Panc1 (cell line): Measurements from ENCODE around the gene NKAIN2. TPM values are rescaled to one million over a fixed set of nuclear protein-coding genes. Genes with fewer than 3 reads are reported as not detected.

ENCODE experiments used
- ATAC-seq: fragments of 200-7000 bp; cut with Tn5 transposase; 2 replicates; pipeline ENCODE4 v1.9.1; 2020; ENCODE audit warnings: mild to moderate bottlenecking, moderate library complexity
- BruUV-seq: library from RNA; stranded (reverse); fragments of 400-500 nt; replicated peaks from 2 replicates; lab custom pipeline; 2021; lab: Mats Ljungman, UMichigan
- CTCF ChIA-PET: fragments of 300-600 bp; sonication (Branson Sonifier 250); formaldehyde crosslinking; loops from one replicate; lab custom pipeline; 2022; ENCODE audit warnings: antibody characterized with exemption; lab: Charles Lee
- POLR2A ChIA-PET: fragments of 300-600 bp; sonication (Branson Sonifier 250); formaldehyde crosslinking; loops from one replicate; lab custom pipeline; 2022; ENCODE audit warnings: antibody characterized with exemption; lab: Charles Lee
- DNase-seq: peaks from one replicate; pipeline ENCODE4 v3.0.0-alpha.2; 2010; ENCODE audit warnings: low read depth, low spot score
- H3K27ac ChIP-seq: 2 replicates; pipeline ENCODE4 v1.5.1; 2011; ENCODE audit warnings: mild to moderate bottlenecking, low read length, inconsistent platforms
- H3K27me3 ChIP-seq: fragments of 200-500 bp; sonication (Bioruptor generic); 2 replicates; pipeline ENCODE4 v1.6.0; 2014; ENCODE audit warnings: low read length, inconsistent platforms; ENCODE audit not compliant: control insufficient read depth, insufficient read depth
- H3K36me3 ChIP-seq: fragments of 200-500 bp; sonication (Bioruptor generic); 2 replicates; pipeline ENCODE4 v1.5.1; 2014; ENCODE audit warnings: inconsistent platforms, mild to moderate bottlenecking, low read length, moderate library complexity; ENCODE audit not compliant: control insufficient read depth, insufficient read depth
- H3K4me1 ChIP-seq: 2 replicates; pipeline ENCODE4 v1.5.1; 2011; ENCODE audit warnings: inconsistent platforms, mild to moderate bottlenecking, low read length, moderate library complexity; ENCODE audit not compliant: control insufficient read depth, insufficient read depth
- H3K4me3 ChIP-seq, 2 experiments: 2 replicates each; pipeline ENCODE4 v1.5.1; 2011 to 2012; ENCODE audit warnings: low read depth in 2 of 2, low read length in 2 of 2, mild to moderate bottlenecking in 2 of 2, inconsistent platforms in 1 of 2, moderate library complexity in 1 of 2
- H3K9me3 ChIP-seq: fragments of 200-500 bp; sonication (Bioruptor generic); 2 replicates; pipeline ENCODE4 v1.5.1; 2014; ENCODE audit warnings: low read depth, mild to moderate bottlenecking, inconsistent platforms, low read length, moderate library complexity; ENCODE audit not compliant: control insufficient read depth, insufficient read depth
- POLR2AphosphoS5 ChIP-seq: IDR thresholded peaks from 2 replicates; pipeline ENCODE4 v1.6.1; 2012; ENCODE audit warnings: mild to moderate bottlenecking, low read depth, low read length, moderate library complexity
- REST ChIP-seq, 2 experiments: IDR thresholded peaks; 2 replicates each; pipeline ENCODE4 v1.6.1; 2011 to 2012; ENCODE audit warnings: low read depth in 2 of 2, control low read depth in 1 of 2, low read length in 1 of 2, mild to moderate bottlenecking in 1 of 2, moderate library complexity in 1 of 2; ENCODE audit not compliant: insufficient read depth in 1 of 2
- SIN3A ChIP-seq: IDR thresholded peaks from 2 replicates; pipeline ENCODE4 v1.6.1; 2012; ENCODE audit warnings: low read depth, mild to moderate bottlenecking, low read length, moderate library complexity, borderline replicate concordance; ENCODE audit not compliant: insufficient read depth
- TCF7L2 ChIP-seq: IDR thresholded peaks from 2 replicates; pipeline ENCODE4 v1.6.1; 2011; ENCODE audit warnings: mild to moderate bottlenecking, low read depth, low read length, inconsistent platforms
- in situ Hi-C: cut with HindIII; loops from 2 replicates; pipeline ENCODE4 v1.10.0; 2016; ENCODE audit warnings: low sequenced_read_pairs, low pct_unique_long_range_greater_than_20kb
- intact Hi-C: fragments of 100-400 bp; cut with micrococcal nuclease; formaldehyde crosslinking; loops from one replicate; pipeline ENCODE4 v1.10.0; 2022; ENCODE audit not compliant: unreplicated experiment
- total RNA-seq: library from RNA; stranded (reverse); gene quantifications from one replicate; pipeline ENCODE4 v1.2.1, GENCODE V29; 2021; ENCODE audit not compliant: unreplicated experiment
- TF ChIP-seq, protein P1 (sequence below): fragments of 450-650 bp; IDR thresholded peaks from 2 replicates; pipeline ENCODE4 v1.5.1; 2017; ENCODE audit warnings: mild to moderate bottlenecking

Gene NKAIN2
- total RNA-seq, 1 experiment from 2014 or later: 2.6 TPM

- H3K4me1 ChIP-seq: peaks cover 30% of the 10 kb centered on the region; the same call in 1 of the 2 replicates
- ChIA-PET CTCF (interaction anchor here (0.5 kb wide), 1 partner anchor 8 kb away, joined by 3 read pairs; no protein-coding TSS in a partner anchor), POLR2A (no interaction called here)
- TF ChIP-seq POLR2AphosphoS5: no peak
- TF ChIP-seq TCF7L2: no peak
- TF ChIP-seq SIN3A: no peak
- TF ChIP-seq REST (IDR thresholded peaks at IDR 0.05; ENCODE audit: insufficient read depth in 1 of 2, low read depth in 2 of 2, low read length in 1 of 2): no peak
- TF ChIP-seq, protein P1, sequence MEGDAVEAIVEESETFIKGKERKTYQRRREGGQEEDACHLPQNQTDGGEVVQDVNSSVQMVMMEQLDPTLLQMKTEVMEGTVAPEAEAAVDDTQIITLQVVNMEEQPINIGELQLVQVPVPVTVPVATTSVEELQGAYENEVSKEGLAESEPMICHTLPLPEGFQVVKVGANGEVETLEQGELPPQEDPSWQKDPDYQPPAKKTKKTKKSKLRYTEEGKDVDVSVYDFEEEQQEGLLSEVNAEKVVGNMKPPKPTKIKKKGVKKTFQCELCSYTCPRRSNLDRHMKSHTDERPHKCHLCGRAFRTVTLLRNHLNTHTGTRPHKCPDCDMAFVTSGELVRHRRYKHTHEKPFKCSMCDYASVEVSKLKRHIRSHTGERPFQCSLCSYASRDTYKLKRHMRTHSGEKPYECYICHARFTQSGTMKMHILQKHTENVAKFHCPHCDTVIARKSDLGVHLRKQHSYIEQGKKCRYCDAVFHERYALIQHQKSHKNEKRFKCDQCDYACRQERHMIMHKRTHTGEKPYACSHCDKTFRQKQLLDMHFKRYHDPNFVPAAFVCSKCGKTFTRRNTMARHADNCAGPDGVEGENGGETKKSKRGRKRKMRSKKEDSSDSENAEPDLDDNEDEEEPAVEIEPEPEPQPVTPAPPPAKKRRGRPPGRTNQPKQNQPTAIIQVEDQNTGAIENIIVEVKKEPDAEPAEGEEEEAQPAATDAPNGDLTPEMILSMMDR: no peak
- intact Hi-C loops (no loop called here), in situ Hi-C loops (no loop called here)
- no peaks in the 10 kb centered on the region for H3K36me3 ChIP-seq
- ATAC-seq (no peak), DNase-seq (no peak)
- no peaks in the 10 kb centered on the region for H3K9me3 ChIP-seq
- no TSS peak for BruUV-seq
- H3K27me3 ChIP-seq: no peaks in the 10 kb centered on the region
- no peak overlapping the region for H3K27ac ChIP-seq
- no peak overlapping the region for H3K4me3 ChIP-seq
These were observed 7.3 kb downstream of the NKAIN2 start for GRCh38 chr6:123810948-123811347.

- no peak for ATAC-seq
- intact Hi-C loops (no loop called here), in situ Hi-C loops (no loop called here)
- peak overlapping the region; percentile 30; the same call in 1 of the 2 replicates for H3K27ac ChIP-seq
- H3K9me3 ChIP-seq: no peaks in the 10 kb centered on the region
- no peak overlapping the region for H3K4me3 ChIP-seq
- no peaks in the 10 kb centered on the region for H3K36me3 ChIP-seq
- CTCF ChIA-PET: interaction anchor here (0.5 kb wide), 1 partner anchor 9 kb away, joined by 3 read pairs; no protein-coding TSS in a partner anchor
- TF ChIP-seq POLR2AphosphoS5: no peak
- TF ChIP-seq REST (IDR thresholded peaks at IDR 0.05; ENCODE audit: insufficient read depth in 1 of 2, low read depth in 2 of 2, low read length in 1 of 2): no peak
- no peak for TF ChIP-seq SIN3A
- TF ChIP-seq TCF7L2: no peak
- TF ChIP-seq, protein P1: no peak
- BruUV-seq: no TSS peak
- peaks cover 26% of the 10 kb centered on the region; the same call in 1 of the 2 replicates for H3K4me1 ChIP-seq
- no peak for DNase-seq
- no peaks in the 10 kb centered on the region for H3K27me3 ChIP-seq
- POLR2A ChIA-PET: no interaction called here
These were observed 7.7 kb downstream of the NKAIN2 start for GRCh38 chr6:123811378-123811777.
